Kidney (tissue), 22 donors: ENCODE measurements around the gene TFR2. TPM values are rescaled to one million over a fixed set of nuclear protein-coding genes. Genes with fewer than 3 reads are reported as not detected.
A peak's percentile ranks its signal among the peaks of the same experiment; 100 is the strongest.

ENCODE experiments used
- DNase-seq, 5 donors: peaks; one replicate each; pipeline ENCODE4 v3.0.0-alpha.2; 2013 to 2020
- FAIRE-seq: peaks from 2 replicates; lab custom pipeline; 2012; peaks lifted over from hg19 to GRCh38; lab: Jason Lieb, UNC
- H3K27ac ChIP-seq, 2 donors: one replicate each; pipeline ENCODE4 v1.7.0; 2013; ENCODE audit warnings: low read depth in 2 of 2, low read length in 2 of 2, inconsistent platforms in 1 of 2
- H3K27me3 ChIP-seq: one replicate; pipeline ENCODE4 v1.7.1; 2013; ENCODE audit warnings: low read length, inconsistent platforms; ENCODE audit not compliant: control insufficient read depth, insufficient read depth
- H3K36me3 ChIP-seq, 3 donors: one replicate each; pipeline versions ENCODE4 v1.7.0 to v1.7.1; 2013; ENCODE audit warnings: low read length in 3 of 3, control low read depth in 1 of 3, inconsistent platforms in 1 of 3; ENCODE audit not compliant: insufficient read depth in 3 of 3, control insufficient read depth in 2 of 3
- H3K4me1 ChIP-seq, 3 donors: one replicate each; pipeline versions ENCODE4 v1.7.0 to v1.7.1; 2013; ENCODE audit warnings: low read length in 3 of 3, inconsistent platforms in 1 of 3, low read depth in 1 of 3; ENCODE audit not compliant: control insufficient read depth in 2 of 3, insufficient read depth in 2 of 3
- H3K4me3 ChIP-seq, 3 donors: one replicate each; pipeline versions ENCODE4 v1.7.0 to v1.8.1; 2013; ENCODE audit warnings: low read length in 3 of 3, control low read depth in 1 of 3, inconsistent platforms in 1 of 3
- H3K9ac ChIP-seq, 3 donors: one replicate each; pipeline versions ENCODE4 v1.7.0 to v1.7.1; 2013; ENCODE audit warnings: low read length in 3 of 3, control low read depth in 1 of 3, inconsistent platforms in 1 of 3
- H3K9me3 ChIP-seq, 3 donors: one replicate each; pipeline versions ENCODE4 v1.7.0 to v1.7.1; 2013; ENCODE audit warnings: low read length in 3 of 3, control low read depth in 1 of 3, inconsistent platforms in 1 of 3; ENCODE audit not compliant: control insufficient read depth in 2 of 3, insufficient read depth in 1 of 3
- CTCF ChIP-seq: IDR thresholded peaks from 3 replicates; pipeline ENCODE4 v1.5.1; 2012; ENCODE audit warnings: mild to moderate bottlenecking, moderate library complexity, borderline replicate concordance; ENCODE audit not compliant: insufficient read depth; ENCODE audit errors: extremely low read depth
- intact Hi-C: fragments of 100-400 bp; cut with DNase I; formaldehyde crosslinking; loops from one replicate; pipeline ENCODE4 v1.11.1; 2022
- long read RNA-seq, 10 donors: library from polyadenylated mRNA in 1 of 10; unstranded in 1 of 10; transcript quantifications; one replicate each; pipeline ENCODE4 v2.0.0 and lab custom pipeline, GENCODE V29; 2021 to 2026
- polyA plus RNA-seq: library from polyadenylated mRNA; stranded (reverse); fragments of 350-450 nt; fragmentation: Illumina TruSeq; extraction: RNeasy Lipid Tissue Mini Kit (QIAGEN cat#74804); gene quantifications from one replicate; pipeline ENCODE4 v1.2.3, GENCODE V29; 2014; ENCODE audit warnings: low read depth, low replicate concordance; ENCODE audit not compliant: insufficient read depth
- total RNA-seq: library from RNA; stranded (reverse); fragmentation: NEBNext Ultra II Directional; extraction: Animal tissue kit (Norgen Biotek cat#: 25700); gene quantifications from one replicate; pipeline ENCODE4 v1.2.1, GENCODE V29; 2021
- donor health status: control.
- donor health status: control.
- donor health status: control.
- donor health status: control.
- donor health status: control.
- donor health status: DM: yes; HTN: yes; CAD: no.
- donor health status: Normal renal cell carcinoma (clear cell type).

The TFR2 gene
- total RNA-seq = 0.79 TPM
- polyA plus RNA-seq = 0.22 TPM
- long read RNA-seq, donor 1 = 0 reads
- long read RNA-seq, donor 2 = 0 reads
- long read RNA-seq, donor 3, partial matches to known transcripts = 435 of 444 reads
- long read RNA-seq, donor 3, other reads (novel, unspliced or antisense) = 9 of 444 reads
- long read RNA-seq, donor 4, partial matches to known transcripts = 300 of 305 reads
- long read RNA-seq, donor 4, other reads (novel, unspliced or antisense) = 5 of 305 reads
- long read RNA-seq, donor 5 = 0 reads
- long read RNA-seq, donor 6 = 0 reads
- long read RNA-seq, donor 7, partial matches to known transcripts = 1 of 1 reads
- long read RNA-seq, donor 7, other reads (novel, unspliced or antisense) = 0 of 1 reads
- long read RNA-seq, donor 8 = 0 reads
- long read RNA-seq, donor 9, partial matches to known transcripts = 93 of 98 reads
- long read RNA-seq, donor 9, other reads (novel, unspliced or antisense) = 5 of 98 reads
- long read RNA-seq, donor 10 = 0 reads

- TF ChIP-seq CTCF = no peak
- H3K9me3 ChIP-seq = no peaks in the 10 kb centered on the region
- H3K36me3 ChIP-seq = no peaks in the 10 kb centered on the region
- no peaks in the 10 kb centered on the region for H3K4me1 ChIP-seq
- H3K27me3 ChIP-seq = no peaks in the 10 kb centered on the region
- intact Hi-C loops = no loop called here
- H3K4me3 ChIP-seq = no peak within 1 kb of the TSS
- DNase-seq = no peak
- H3K9ac ChIP-seq = no peak within 1 kb of the TSS
- FAIRE-seq = no peak
- H3K27ac ChIP-seq = no peak within 1 kb of the TSS
These were observed at the start of gene TFR2 for GRCh38 chr7:100641463-100641859. TSS of gene TFR2 (minus strand) at chr7:100641552. CDS start at chr7:100641509, 43 bp downstream.

- intact Hi-C loops = loop anchor here (10.0 kb wide), 2 partner anchors 115 to 225 kb away; partner anchors contain the start of genes SAP25 and SPACDR
- FAIRE-seq = no peak
- Histone ChIP-seq H3K36me3 (peaks cover 2 to 22% (median 12%) of the 10 kb centered on the region in 3 donors), H3K27ac (no peak overlapping the region), H3K4me1 (peaks cover 0 to 23% (median 15%) of the 10 kb centered on the region in 3 donors), H3K4me3 (no peak overlapping the region), H3K27me3 (no peaks in the 10 kb centered on the region), H3K9me3 (no peaks in the 10 kb centered on the region), H3K9ac (no peak overlapping the region)
- DNase-seq = peak in 2 of 5 donors; percentile 45 to 72
- TF ChIP-seq CTCF = no peak
These were observed 48.1 kb upstream of the TFR2 start for GRCh38 chr7:100689230-100690135.

- intact Hi-C loops = loop anchor here (10.0 kb wide), 2 partner anchors 114 to 224 kb away; partner anchors contain the start of genes SAP25 and SPACDR
- DNase-seq (peak in 1 of 5 donors; percentile 69), FAIRE-seq (no peak)
- Histone ChIP-seq H3K36me3 (peaks cover 2 to 23% (median 12%) of the 10 kb centered on the region in 3 donors), H3K27me3 (no peaks in the 10 kb centered on the region), H3K9me3 (no peaks in the 10 kb centered on the region), H3K9ac (no peak overlapping the region), H3K4me1 (peaks cover 0 to 23% (median 15%) of the 10 kb centered on the region in 3 donors), H3K4me3 (no peak overlapping the region), H3K27ac (no peak overlapping the region)
- TF ChIP-seq CTCF = no peak
These were observed 47.0 kb upstream of the TFR2 start for GRCh38 chr7:100688326-100688860.
